ENCODE results near the gene GPR55.
"Not testable (repeated sequence)": the region's sequence is repeated elsewhere in the genome, so short reads cannot be mapped to it uniquely, and the experiment has no call there.

Gene GPR55, protein sequence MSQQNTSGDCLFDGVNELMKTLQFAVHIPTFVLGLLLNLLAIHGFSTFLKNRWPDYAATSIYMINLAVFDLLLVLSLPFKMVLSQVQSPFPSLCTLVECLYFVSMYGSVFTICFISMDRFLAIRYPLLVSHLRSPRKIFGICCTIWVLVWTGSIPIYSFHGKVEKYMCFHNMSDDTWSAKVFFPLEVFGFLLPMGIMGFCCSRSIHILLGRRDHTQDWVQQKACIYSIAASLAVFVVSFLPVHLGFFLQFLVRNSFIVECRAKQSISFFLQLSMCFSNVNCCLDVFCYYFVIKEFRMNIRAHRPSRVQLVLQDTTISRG

DNA sequence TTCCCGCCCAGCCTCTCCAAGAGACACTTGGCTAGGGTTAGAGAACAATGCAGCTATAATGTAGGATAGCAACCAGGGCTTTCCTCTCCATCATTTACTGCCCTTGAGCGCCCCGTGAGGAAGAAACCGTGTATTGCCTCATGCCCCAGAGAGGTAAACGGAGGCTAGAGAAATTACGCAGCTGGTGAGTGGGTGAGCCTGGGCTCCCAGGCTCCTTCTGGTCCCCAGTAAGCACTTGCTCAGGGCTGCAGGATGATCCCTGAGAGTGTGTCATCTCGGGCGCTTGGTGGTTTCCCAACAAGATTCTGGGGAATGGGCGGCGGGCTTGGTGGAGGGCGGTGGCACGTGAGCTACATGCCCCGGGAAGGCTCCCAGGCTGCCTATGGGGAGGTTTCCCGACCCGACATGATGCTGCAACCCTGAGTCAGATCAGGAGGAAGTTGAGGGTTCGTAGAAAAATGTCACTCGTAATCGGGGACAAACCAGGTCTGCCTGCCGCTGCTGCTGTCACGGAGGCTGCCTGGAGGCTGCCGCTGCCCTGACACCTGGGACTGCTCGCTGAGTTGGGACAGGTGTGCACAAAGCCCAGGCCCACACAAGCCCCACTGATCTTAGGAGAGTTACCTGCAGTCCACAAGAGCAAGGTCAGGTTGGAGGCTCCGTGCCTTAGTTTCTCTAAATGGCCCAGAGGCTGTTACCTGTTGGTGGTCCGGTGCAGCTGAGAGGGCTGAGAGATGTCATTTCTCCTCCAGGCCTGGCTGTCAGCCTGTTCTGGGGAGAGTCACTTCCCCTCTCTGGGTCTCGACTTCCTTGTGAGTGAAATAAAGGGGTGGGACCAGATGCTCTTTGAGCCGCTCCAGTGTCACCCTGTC is at the start of gene GPR55:
TSS of gene GPR55 (minus strand) at position 773 of the 872 bp plus-strand sequence. CDS start 14,280 bp downstream, outside the sequence.
- DNase-seq (ENCODE audit: low read depth in 2 of 2, low spot score in 1 of 2): peak in 1 of 2 donors; percentile 45

DNA sequence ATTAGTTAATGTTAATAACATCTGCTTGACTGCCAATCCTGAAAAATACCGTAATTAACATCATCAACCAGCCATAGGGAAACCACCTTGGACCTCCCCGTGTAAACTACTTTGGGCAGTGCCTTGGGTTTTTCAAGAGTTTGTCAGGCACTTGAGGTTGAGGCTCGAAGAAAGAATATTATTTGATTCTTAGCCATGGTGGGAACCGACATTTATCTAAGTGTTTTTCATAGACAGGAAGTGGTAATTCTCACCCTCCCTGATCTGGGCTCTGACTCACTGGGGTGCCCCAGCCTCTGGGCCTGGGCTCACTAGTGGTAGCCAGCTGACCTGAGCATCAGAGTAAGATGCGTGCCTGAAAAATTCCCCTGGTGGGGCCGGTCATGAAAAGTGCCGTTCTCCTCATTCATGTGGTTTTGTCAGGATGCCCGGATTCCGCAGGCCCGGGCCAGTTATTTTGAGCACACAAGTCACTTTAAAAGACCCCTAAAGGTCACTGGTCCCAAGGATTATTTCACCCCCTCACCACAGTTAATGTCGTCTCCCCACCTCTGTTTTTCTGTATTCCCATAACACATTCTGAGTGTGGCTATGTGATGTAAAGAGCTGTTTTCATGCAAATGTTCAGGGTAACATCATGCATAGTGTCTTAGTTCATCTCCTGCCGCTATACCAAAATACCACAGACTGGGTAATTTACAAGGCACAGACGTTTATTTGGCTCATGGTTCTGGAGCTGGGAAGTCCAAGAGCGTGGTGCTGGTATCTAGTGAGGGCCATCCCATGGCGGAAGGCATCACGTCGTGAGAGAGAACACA is 49.3 kb upstream of the GPR55 start:
- DNase-seq (ENCODE audit: low read depth in 2 of 2, low spot score in 1 of 2): peak; percentile 35 to 74

DNA sequence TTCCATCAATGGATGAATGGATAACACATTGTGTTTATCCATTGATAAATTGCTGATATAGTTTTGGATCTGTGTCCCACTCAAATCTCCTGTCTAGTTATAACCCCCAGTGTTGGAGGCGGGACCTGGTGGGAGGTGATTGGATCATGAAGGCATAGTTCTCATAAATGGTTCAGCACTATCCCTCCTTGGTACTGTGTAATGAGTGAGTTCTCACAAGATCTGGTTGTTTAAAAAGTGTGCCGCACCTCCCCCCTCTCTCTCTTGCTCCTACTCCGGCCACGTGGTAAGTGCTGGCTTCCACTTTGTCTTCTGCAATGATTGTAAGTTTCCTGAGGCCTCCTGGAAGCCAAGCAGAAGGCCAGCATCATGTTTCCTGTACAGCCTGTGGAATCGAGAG is 47.0 kb upstream of the GPR55 start:
- no peak for DNase-seq (ENCODE audit: low read depth in 2 of 2, low spot score in 1 of 2)

DNA sequence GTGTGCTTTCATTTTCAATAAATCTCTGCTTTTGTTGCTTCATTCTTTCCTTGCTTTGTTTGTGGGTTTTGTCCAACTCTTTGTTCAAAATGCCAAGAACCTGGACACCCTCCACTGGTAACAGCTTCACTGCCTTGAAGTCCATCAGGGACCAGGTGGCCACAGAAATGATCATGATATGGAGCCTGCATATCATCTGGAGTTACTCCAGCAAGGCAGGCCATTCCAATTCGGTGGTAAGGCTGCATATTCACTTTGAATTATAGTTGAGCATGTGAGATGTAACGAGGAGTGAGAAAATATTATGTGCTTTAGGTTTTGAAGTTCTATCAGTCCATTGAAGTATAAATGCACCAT is 44.6 kb upstream of the GPR55 start:
- no peak for DNase-seq (ENCODE audit: low read depth in 2 of 2, low spot score in 1 of 2)

DNA sequence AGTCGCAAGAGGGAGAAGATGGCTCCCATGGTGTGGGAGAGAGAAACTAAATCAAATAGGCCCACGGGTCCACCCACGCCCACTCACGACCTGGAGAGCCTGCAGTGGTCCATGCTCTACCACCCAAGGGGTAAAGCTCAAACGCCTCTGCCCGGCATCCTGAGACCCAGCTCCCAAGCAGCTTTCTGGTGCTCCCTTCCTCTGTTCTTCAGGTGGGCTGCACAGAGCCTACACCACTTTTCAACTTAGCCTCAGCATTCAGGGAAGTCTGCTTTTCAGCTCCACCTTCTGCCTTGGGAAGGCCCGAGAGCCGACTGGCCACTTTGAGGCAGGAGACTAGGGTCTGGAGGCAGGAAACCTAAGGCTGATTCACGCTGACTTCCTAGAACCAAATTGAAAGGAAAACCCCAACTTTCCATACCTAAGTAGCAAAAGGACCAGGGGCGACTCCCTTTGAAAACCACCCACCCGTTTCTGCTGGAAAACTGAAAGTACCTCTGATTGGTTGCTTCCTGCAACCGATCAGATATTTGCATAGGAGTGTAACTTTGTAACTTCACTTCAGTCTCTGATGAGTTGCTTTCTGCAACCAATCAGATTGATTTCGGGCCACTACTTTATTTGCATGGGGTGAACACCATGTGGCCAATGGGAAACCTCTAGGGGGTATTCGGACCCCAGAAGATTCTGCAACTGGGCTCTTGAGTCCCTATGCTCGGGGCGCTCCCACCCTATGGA is 44.0 kb upstream of the GPR55 start:
- DNase-seq (ENCODE audit: low read depth in 2 of 2, low spot score in 1 of 2): no peak

DNA sequence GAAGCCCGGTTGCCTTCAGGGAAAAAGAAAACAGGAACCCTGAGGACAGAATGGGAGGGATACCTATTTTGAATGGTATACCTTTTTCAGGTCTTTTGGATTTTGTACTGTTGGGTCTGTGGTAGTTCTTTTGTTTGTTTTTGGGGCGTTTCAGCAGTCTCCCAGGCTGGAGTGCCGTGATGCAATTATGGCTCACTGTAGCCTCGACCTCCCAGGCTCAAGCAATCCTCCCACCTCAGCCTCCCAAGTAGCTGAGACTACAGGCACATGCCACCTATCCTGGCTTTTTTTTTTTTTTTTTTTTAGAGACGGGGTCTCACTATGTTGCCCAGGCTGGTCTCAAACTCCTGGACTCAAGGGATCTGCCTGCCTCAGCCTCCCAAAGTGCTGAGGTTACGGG is 43.3 kb upstream of the GPR55 start:
- not testable (repeated sequence) for DNase-seq (ENCODE audit: low read depth in 2 of 2, low spot score in 1 of 2)

DNA sequence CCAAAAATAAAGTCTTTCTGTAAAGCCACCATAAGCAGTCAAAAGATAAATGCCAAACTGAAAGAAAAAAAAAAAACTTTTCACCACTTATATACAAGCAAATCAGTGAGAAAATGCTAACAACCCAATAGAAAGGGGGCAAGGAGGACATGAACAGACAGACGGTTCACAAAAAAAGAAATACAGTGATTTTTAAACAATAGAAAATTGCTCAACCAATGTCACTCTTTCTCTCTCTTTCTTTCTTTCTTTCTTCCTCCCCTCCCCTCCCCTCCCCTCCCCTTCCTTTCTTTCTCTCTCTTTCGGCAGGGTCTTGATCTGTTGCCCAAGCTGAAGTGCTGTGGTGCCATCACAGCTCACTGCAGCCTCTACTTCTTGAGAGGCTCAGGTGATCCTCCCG is 42.1 kb upstream of the GPR55 start:
- DNase-seq (ENCODE audit: low read depth in 2 of 2, low spot score in 1 of 2): no peak

DNA sequence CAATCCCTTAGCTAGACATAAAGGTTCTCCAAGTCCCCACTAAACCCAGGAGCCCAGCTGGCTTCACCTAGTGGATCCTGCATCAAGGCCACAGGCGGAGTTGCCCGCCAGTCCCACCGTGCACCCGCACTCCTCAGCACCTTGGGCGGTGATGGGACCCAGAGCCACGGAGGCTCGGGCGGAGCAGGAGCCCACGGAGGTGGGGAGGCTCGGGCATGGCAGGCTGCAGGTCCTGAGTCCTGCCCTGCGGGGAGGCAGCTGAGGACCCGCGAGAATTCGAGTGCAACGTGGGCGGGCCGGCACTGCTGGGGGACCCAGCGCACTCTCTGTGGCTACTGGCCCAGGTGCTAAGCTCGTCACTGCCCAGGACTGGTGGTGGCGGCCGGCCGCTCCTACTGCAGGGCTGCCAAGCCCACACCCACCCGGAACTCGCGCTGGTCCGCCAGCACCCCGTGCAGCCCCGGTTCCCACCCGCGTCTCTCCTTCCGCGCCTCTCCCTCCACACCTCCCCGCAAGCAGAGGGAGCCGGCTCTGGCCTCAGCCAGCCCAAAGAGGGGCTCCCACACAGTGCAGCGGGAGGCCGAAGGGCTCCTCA is 39.2 kb upstream of the GPR55 start:
- DNase-seq (ENCODE audit: low read depth in 2 of 2, low spot score in 1 of 2): no peak

DNA sequence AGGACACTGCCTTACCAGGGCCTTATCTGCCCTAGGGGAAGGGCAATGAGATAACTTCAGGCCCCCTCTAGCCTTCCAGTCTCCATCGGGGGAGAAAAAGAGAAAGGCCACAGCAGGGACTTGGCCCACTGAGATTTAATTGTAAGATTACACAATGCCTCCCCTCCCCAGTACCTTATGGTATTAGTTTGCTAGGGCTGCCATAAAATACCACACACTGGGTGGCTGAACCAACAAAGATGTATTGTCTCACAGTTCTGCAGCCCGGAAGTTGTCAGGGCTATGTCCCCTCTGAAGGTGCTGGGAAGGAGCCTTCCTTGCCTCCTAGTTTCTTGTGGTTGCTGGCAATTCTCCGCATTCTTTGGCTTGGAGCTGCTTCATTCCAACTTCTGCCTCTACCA is 36.0 kb upstream of the GPR55 start:
- no peak for DNase-seq (ENCODE audit: low read depth in 2 of 2, low spot score in 1 of 2)

DNA sequence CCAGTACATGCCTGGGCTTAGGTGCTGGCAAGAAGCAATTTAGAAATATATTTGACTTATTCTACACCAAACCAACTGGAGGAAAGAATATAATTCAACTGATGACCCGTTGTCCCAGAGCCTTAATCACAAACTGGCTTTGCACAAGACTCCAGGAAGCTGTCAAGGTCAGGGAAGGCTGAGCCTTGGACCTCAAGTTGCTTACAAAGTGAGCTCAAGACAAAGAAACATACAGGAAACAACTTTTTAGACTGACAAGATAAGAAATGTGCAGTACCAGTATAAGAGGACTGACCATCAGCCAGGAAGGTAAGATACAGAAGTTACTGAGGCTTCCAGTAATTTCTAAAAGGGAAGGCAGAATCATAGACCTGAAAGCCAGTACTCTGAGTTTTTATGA is 35.0 kb upstream of the GPR55 start:
- no peak for DNase-seq (ENCODE audit: low read depth in 2 of 2, low spot score in 1 of 2)

DNA sequence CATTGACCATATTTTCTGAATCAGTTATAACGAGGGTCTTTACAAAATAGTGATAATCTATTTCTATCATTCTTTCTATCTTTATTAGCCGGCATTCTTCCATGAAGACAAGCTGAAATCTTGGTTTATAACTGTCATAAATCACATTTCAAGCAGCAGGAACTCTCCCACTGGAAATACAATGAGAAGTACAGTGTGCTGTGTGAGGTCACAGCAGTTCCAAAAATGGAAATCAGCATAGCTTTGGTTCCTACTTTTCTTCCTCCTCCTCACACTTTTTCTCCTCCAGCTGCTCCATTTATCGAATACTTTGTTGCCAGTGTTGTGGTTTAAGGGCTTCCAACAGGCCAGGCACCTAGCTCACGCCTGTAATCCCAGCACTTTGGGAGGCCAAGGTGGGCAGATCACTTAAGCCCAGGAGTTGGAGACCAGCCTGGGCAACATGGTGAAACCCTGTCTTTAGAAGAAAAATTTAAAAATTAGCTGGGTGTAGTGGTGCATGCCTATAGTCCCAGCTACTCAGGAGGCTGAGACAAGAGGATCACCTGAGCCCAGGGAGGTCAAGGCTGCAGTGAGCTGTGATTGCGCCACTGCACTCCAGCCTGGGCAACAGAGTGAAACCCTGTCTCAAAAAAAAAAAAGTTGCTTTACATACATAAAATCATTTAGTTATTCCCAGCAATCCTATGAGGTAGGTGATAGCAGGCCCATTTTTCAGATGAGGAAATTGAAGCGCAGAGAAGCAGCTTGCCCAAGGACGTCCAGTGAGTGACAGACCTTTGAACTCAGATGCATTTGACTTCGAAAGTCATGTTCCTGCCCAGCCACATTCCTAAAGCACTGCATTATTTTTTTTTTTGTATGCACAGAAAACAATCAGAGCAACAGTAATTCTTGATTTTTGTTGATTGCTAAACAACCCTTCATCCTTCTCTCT is 34.0 kb upstream of the GPR55 start:
- DNase-seq (ENCODE audit: low read depth in 2 of 2, low spot score in 1 of 2): no peak

DNA sequence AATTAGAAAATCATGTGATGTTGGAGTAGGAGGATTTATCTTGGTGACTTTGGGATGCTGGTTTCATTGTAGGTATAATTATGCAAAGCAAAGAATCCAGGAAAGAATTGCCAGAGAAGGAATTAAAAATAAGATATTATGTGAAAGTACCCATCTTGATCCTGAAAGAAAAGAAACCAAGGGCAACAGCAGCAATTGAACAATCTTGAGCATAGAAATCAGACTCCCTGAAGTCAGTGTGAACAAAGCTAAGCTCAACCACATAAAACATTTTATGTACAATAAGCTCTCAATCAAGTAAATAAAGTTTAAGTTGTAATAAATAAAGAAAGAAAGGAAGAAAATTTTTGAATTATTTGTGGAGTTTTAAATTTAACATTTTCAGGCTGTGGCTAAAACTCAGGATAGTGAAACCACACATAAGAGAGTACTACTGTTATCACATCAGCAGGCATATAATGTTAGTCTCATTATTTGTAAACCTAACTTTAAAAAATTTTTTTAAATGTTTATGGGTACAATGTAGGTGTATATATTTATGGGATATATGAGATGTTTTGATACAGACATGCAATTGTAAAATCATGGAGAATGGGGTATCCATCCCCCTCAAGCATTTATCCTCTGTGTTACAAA is 32.8 kb upstream of the GPR55 start:
- DNase-seq (ENCODE audit: low read depth in 2 of 2, low spot score in 1 of 2): no peak

DNA sequence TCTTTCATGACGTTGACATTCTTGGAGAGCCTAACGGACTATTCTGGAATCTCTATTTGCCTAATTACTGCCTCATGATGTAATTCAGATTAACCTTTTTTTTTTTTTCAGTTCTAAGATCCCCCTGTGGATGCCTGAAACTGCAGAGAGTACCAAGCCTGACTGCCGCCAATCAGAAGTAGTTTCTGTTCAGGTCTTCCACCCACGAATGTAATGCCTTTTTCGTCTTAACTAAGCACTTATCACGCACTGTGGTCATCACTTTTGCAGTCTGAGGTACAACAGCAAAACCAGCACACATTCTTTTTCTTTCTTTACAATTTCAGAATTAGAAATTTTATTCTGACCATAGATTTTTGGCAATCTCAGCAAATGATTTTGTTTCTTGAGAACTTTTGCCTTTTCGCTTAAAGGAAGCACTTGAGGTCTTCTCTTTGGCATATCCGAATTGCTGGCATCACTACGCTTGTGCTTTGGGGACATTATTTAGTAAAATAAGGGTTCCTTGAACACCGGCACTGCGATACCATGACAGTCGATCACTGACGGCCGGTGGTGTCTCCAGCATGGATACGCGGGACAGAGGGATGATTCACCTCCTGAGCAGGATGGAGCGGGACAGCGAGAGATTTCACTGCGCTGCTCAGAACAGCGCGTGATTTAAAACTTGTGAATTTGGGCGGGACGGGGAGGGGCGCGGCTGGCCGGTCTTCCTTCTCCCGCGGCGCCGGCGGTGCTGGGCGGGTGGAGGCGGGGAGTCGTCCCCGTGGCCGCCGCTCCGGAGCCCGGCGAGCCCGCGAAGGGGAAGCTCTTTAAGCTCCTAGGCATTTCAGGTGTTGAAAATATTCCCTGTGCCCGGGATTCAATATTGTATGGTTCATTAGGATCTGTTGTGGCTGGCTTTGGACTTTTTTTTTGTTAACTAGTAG is 32.0 kb upstream of the GPR55 start:
- no peak for DNase-seq (ENCODE audit: low read depth in 2 of 2, low spot score in 1 of 2)

DNA sequence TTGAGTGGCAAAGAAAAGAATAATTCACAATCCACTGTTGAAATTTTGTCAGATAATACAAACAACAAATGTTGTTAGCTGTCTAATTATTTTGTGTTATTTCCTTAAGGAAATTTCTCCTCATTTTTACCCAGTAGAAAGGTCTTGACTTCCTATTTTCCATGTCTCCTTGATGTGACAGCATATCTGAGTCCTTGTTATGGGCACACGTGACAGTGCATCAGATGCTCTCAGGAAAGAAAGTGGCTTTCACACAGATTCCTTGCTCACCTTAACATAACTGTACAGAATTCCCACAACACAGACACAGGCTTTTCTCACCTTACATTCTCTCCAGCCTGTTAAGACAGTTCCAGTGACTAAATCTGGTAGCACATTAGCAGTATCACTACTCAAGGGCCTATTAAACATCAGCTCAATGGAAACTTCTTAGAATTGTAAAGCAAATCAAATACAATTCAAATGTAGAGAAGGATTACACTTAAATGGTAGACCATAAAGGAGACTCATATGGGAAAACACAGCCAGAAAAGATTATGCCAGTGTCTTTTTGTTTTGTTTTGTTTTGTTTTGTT is 30.2 kb upstream of the GPR55 start:
- no peak for DNase-seq (ENCODE audit: low read depth in 2 of 2, low spot score in 1 of 2)

DNA sequence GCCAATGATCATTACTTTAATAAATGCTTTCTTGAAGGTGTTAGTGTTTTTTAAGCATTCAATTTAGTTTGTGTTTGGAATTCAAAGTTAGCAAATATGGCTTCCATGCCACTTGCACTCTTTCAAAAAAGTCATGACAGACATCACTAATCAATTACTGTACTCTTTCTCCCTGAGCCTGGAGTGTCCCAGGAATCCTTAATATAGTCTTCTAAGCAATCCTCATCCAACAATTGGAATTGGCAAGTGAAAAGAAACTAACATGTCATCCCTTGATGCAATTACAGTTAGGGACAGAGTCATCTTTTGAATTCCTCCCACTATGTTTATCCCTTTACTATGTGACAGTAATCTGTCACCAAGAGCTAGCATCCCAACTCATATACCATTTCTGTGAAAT is 29.7 kb upstream of the GPR55 start:
- DNase-seq (ENCODE audit: low read depth in 2 of 2, low spot score in 1 of 2): no peak

DNA sequence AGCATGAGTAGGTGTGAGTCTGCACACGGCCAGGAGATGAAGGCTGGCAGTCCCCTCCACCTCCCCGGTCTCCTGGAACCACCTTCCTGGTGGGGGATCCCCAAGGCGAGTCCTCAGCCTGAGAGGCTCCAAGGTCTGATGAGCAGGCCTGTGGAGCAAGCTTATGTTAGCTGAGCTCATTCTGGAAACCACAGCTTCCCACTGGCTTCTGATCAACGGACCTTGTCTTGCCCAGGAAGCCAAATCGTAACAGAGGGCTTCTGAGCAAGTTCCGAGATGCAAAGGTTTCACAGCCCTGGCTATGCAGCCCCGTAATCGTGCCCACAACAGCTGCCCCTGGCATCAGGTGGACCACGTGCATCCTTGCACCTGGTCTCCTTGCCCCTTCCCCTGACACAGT is 28.8 kb upstream of the GPR55 start:
- DNase-seq (ENCODE audit: low read depth in 2 of 2, low spot score in 1 of 2): no peak

DNA sequence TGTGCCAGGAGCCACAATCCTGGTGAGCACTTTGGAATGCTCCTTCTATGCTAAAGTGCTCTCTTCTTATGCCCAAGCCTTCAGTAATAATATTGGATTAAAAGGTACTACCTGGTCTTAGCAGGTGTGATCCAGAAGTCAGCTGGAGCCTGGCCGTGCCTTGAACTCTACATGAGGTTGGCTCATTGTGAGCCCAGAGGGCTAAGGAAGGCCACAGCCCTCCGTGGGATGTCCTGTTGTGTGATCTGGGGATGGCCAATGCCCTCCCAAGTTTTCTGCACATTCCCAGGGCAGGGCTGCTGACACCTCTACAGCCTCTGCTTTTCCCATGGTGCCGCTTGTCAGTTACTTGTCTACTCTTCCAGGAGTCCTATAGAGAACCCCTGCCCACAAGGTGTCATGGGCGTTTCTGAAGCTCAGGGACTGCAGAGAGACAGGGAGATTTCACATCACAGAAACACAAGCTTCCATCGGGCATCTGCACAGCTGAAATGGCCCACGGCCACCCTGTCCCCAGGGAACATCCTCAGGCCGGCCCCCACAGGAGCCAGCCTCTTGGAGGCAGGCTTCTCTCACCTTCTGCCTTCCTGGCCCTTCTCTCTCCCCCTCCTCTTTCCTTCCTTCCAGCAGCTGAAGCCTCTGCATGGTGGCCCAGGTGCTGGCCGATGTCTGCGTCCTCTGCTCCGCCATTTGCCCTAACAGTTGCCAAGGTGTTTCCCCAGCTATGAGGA is 27.3 kb upstream of the GPR55 start:
- no peak for DNase-seq (ENCODE audit: low read depth in 2 of 2, low spot score in 1 of 2)

Data from stimulated activated CD8-positive, alpha-beta memory T cell treated with anti-CD3 and anti-CD28 coated beads, Interleukin-4, amount 100 ng/mL, for 4 hours (primary cell).